ENCODE measurements around the gene PLPPR3. TPM values are rescaled to one million over a fixed set of nuclear protein-coding genes. Genes with fewer than 3 reads are reported as not detected.

Gene PLPPR3
- total RNA-seq, 4 donors from 2014 or later: not detected

DNA sequence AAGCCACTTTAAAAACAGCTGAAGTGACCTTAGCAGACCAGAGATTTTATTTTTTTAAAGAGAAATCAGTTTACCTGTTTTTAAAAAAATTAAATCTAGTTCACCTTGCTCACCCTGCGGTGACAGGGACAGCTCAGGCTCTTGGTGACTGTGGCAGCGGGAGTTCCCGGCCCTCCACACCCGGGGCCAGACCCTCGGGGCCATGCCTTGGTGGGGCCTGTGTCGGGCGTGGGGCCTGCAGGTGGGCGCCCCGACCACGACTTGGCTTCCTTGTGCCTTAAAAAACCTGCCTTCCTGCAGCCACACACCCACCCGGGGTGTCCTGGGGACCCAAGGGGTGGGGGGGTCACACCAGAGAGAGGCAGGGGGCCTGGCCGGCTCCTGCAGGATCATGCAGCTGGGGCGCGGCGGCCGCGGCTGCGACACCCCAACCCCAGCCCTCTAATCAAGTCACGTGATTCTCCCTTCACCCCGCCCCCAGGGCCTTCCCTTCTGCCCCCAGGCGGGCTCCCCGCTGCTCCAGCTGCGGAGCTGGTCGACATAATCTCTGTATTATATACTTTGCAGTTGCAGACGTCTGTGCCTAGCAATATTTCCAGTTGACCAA, 10.8 kb downstream of the PLPPR3 start:
- intact Hi-C loops (cut with DNase I): no loop called here
- 89 to 90% methylated on average over 25 of the region's 25 CpGs for WGBS, 2 donors
- DNase-seq: no peak
- Histone ChIP-seq H3K36me3 (peaks cover 67 to 69% of the 10 kb centered on the region in 2 donors), H3K4me3 (replicated peaks in 1 of 3) (no peak overlapping the region), H3K27me3 (no peaks in the 10 kb centered on the region), H3K27ac (no peak overlapping the region), H3K9me3 (no peaks in the 10 kb centered on the region), H3K4me1 (no peaks in the 10 kb centered on the region)
- no peak for TF ChIP-seq CTCF (IDR thresholded peaks at IDR 0.05)
- TF ChIP-seq POLR2A (IDR thresholded peaks at IDR 0.05): no peak

GRCh38 chr19:810077-810855, 11.5 kb downstream of the PLPPR3 start:
- 86 to 89% methylated on average over 27 to 30 of the region's 30 CpGs for WGBS, 2 donors
- Histone ChIP-seq H3K9me3 (no peaks in the 10 kb centered on the region), H3K27me3 (no peaks in the 10 kb centered on the region), H3K4me1 (no peaks in the 10 kb centered on the region), H3K36me3 (peaks cover 74 to 76% of the 10 kb centered on the region in 2 donors), H3K27ac (no peak overlapping the region), H3K4me3 (replicated peaks in 1 of 3) (no peak overlapping the region)
- DNase-seq: no peak
- TF ChIP-seq POLR2A (IDR thresholded peaks at IDR 0.05): no peak
- intact Hi-C loops (cut with DNase I): no loop called here

GRCh38 chr19:808423-808775, 13.4 kb downstream of the PLPPR3 start:
- Histone ChIP-seq H3K27ac (no peak overlapping the region), H3K4me3 (replicated peaks in 1 of 3) (no peak overlapping the region), H3K9me3 (no peaks in the 10 kb centered on the region), H3K27me3 (no peaks in the 10 kb centered on the region), H3K36me3 (peaks cover 89 to 93% of the 10 kb centered on the region in 2 donors), H3K4me1 (peaks cover 0 to 2% of the 10 kb centered on the region in 2 donors)
- WGBS, 2 donors: 90 to 100% methylated on average over 2 to 10 of the region's 26 CpGs
- TF ChIP-seq CTCF (IDR thresholded peaks at IDR 0.05) (no peak), POLR2A (IDR thresholded peaks at IDR 0.05) (no peak)
- intact Hi-C loops (cut with DNase I): no loop called here
- no peak for DNase-seq

DNA sequence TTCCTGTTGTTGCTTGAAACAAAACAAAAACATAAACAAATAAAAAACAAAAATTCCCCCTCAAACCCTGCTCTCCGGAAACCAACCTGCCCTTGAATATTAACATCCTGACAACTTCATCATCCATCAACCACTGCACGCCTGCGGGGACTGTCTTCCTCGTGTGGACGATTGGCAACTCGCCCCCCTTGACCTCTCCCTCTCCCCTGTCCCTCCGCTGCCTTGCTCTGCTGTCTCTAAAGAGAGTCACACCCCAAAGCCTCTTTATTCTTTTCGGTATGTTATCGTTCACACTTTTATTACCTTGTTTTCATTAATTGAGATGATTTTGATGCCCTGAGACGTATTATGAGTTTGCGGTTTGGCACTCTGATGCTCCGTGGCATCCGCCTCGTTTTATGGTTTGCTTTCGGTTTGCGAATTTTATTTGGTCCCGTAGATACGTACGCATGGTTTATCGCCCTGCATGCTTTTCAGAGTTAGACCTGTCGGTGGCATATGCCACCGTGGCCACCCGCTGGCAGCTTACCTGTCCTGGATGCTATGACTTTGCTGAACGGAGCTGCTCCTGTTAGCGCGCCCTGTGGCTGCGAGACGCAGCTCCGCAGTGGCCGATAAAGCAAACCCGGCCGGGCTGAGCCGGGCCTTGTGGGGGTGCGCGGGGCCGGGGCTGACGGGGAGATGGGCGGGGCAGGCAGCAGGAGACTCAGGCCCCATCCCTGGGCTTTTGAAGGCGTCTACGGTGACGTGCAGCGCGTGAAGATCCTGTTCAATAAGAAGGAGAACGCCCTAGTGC, 13.9 kb downstream of the PLPPR3 start:
- Histone ChIP-seq H3K4me3 (replicated peaks in 1 of 3) (no peak overlapping the region), H3K27ac (no peak overlapping the region), H3K27me3 (no peaks in the 10 kb centered on the region), H3K4me1 (peaks cover 1 to 8% of the 10 kb centered on the region in 2 donors), H3K9me3 (no peaks in the 10 kb centered on the region), H3K36me3 (peaks cover 85 to 89% of the 10 kb centered on the region in 2 donors)
- no peak for TF ChIP-seq CTCF (IDR thresholded peaks at IDR 0.05)
- no peak for TF ChIP-seq POLR2A (IDR thresholded peaks at IDR 0.05)
- no peak for DNase-seq
- intact Hi-C loops (cut with DNase I): no loop called here
- WGBS, 2 donors: 92 to 93% methylated on average over 38 to 41 of the region's 44 CpGs

DNA sequence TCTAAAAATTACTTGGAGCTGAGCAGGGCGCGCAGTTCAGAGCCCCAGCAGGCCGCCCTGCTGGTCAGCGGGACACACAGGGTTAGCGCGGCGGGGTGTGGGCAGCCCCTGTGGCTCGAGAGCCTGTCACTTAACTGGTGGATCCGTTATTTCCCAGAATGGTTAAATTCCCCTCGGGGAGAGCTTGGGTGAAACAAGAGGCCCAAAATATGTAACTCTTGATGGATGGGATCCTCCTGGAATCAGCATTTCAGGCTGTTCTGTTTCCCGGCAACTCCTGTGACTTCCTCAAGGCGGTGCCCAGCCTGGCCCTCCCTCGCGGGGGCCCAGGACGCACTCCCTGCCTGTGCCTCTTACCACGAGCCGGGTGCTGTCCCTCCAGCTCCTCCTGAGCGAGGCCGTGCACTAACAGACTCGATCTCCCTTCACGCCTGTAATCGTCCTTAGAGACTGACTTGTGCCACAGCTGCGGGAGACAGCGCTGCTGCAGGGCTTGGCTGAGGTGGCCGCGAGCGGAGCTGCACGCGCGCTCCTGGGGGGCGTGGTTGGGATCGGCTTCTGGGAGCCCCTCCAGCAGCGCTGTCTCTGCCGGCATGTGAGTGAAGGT, 14.8 kb downstream of the PLPPR3 start:
- H3K27ac ChIP-seq: no peak overlapping the region
- no peak for TF ChIP-seq POLR2A (IDR thresholded peaks at IDR 0.05)
- no peak for TF ChIP-seq CTCF (IDR thresholded peaks at IDR 0.05)
- peaks cover 10 to 17% of the 10 kb centered on the region in 2 donors for H3K4me1 ChIP-seq
- intact Hi-C loops (cut with DNase I): no loop called here
- WGBS, 2 donors: 93% methylated on average over 31 to 34 of the region's 34 CpGs
- H3K36me3 ChIP-seq: peaks cover 82 to 84% of the 10 kb centered on the region in 2 donors
- H3K4me3 ChIP-seq (replicated peaks in 1 of 3): no peak overlapping the region
- H3K27me3 ChIP-seq: no peaks in the 10 kb centered on the region
- H3K9me3 ChIP-seq: no peaks in the 10 kb centered on the region
- no peak for DNase-seq

Data from thyroid gland (tissue), 4 donors.